Activated CD8-positive, alpha-beta memory T cell treated with anti-CD3 and anti-CD28 coated beads, Interleukin-2, amount 50 U/mL, for 4 hours (primary cell): Measurements from ENCODE around the gene STIM2.
"Not testable (repeated sequence)": the region's sequence is repeated elsewhere in the genome, so short reads cannot be mapped to it uniquely, and the experiment has no call there.

ENCODE experiments used
- DNase-seq: peaks from one replicate; pipeline ENCODE4 v3.0.0-alpha.2; 2020

Gene STIM2

GRCh38 chr4:26870576-26871262 is 10.1 kb downstream of the STIM2 start:
- DNase-seq, result no peak

GRCh38 chr4:26871611-26872010 is 11.0 kb downstream of the STIM2 start:
- DNase-seq, result no peak

DNA sequence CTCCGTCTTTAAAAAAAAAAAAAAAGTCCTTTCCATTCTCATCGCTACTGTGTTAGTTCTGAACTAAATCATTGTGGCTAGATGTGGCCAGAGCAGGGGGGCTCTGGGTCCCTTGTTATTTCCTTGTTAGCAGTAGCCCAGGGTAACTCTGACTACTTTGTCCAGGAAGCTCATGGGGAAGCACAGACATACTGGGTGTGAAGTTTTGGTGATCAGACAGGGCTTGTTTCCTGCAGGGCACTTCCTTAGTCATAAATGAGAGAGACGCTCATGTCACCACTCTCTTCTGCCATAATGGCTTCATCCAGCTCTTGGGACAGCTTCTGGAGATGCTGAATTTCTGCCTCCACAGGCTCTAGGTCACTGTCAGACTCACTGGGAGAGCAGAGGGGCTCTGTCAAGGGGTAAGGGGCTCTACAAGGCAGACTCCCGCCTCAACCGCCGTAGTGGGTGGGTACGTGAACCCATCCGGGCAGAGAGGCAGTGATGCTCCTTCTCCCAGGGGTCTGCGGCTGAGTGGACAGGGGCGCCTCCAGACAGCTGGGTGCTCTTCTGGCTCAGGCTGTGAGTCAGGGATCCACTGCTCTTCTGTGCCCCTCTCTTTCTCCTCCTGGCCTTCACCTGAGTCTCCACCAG is 12.9 kb downstream of the STIM2 start:
- peak; percentile 45 for DNase-seq

- DNase-seq, result no peak
Observed at GRCh38 chr4:26874110-26874509, 13.5 kb downstream of the STIM2 start.

DNA sequence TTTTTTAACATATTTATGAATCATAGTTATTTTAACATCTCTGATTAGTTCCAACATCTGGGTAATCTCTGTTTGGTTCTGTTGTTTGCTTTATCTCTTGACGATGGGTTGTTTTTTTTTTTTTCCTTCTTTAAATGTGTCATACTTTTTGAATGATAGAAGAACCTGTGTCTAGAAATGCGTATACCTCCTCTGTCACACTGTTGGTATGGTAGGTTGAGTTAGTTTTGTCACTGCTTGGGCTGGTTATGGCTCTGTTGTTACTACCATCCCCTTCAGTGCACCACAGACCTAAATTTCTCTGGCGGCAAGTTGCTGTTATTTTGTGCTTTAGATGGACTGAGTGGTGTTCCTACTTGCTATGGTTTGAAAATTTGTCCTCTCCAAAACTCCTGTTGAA is 16.8 kb downstream of the STIM2 start:
- no peak for DNase-seq

GRCh38 chr4:26877961-26878360 is 17.3 kb downstream of the STIM2 start:
- DNase-seq, result no peak

GRCh38 chr4:26878794-26879391 is 18.3 kb downstream of the STIM2 start:
- no peak for DNase-seq

DNA sequence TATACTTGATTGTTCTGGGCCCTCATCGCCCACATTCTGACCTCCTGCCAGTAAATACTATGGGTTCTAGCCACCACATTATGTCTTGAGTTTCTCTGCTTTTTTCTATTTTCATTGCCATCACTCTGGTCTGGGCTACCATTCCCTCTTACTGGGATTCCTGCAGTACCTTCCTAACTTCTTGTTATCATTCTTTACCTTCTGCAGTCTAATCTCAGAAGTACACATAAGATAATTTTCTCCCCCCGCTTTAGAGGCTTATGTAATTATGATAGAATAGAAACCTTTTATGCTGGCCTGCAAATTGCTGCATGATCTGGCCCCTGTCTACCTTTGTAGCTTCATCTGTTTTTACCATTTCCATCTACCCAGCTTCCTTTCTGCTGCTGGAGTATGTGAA is 19.2 kb downstream of the STIM2 start:
- no peak for DNase-seq

DNA sequence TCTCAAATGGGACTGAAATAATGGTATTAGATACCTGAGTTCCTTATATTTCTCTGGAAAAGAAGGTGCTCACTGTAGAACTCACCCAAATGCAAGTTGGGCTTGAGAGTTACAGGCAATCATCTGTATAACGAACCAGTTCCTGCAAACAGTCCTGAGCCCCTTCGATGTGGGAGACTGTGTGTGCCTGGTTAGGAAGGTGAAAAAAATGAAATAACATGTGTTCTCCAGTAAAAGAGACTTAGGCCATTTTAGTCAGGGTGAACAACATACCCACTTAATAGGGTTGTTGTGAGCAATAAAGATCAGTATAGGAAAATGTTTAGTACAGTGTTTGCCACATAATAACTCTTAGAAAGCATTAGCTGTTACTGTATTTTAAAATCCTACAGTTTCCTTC is 23.4 kb downstream of the STIM2 start:
- no peak for DNase-seq

DNA sequence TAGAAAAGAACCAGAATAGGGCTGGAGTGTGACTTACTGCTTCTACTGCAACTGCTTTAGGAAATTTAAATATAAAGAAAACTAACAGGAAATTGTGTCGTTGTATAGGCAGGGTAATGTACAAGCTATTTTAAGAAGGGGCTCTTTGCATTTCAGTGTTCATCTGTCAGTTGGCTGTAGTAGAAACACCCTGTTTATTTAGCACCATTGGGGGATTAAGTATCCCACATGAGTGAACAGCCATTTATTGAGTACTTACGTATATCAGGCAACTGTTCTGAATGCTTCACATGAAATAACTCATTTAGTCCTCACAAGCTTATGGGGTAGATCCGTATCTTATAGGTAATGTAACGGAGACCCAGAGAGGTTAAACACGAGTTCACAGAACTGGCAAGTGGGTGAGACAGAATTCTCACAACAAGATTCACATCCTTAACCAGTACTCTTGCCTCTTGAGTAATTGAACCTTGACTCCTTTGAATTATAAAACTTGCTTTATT is 23.9 kb downstream of the STIM2 start:
- no peak for DNase-seq

DNA sequence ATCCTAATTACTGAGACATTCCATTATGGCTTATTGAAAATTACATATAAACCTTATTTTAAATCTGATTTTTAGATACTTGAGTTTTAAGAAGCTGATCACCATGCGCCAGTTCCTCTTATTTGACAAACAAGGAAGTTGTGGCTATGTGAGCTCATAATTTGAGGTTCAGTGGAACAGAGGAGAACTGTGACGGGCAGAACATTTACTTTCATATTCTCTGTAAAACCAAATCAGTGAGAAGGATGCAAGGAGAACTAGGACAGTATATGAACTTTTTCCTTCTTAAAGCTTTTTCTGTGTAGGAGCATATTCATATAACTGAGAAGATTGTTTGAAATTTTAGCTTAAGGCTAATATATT is 25.3 kb downstream of the STIM2 start:
- no peak for DNase-seq

DNA sequence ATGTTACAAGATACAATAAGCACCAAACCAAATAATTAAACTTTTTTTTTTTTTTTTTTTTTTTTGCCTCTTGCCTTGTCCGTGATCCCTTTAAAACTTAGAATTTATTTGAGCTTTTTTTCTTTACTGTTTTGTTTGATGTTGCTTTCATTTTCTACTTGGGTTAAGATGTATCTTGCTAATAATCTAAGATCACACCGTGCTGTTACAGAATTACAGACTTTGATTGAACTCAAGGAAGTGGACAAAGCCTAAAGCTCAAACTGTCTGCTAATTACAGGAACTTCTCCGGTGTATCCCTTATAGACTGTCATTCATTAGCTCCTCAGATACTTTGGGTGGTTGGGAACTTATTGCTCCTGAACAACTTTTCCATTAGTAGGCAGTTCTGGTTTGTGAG is 26.5 kb downstream of the STIM2 start:
- DNase-seq, result no peak

GRCh38 chr4:26887809-26888208 is 27.2 kb downstream of the STIM2 start:
- DNase-seq, result no peak

DNA sequence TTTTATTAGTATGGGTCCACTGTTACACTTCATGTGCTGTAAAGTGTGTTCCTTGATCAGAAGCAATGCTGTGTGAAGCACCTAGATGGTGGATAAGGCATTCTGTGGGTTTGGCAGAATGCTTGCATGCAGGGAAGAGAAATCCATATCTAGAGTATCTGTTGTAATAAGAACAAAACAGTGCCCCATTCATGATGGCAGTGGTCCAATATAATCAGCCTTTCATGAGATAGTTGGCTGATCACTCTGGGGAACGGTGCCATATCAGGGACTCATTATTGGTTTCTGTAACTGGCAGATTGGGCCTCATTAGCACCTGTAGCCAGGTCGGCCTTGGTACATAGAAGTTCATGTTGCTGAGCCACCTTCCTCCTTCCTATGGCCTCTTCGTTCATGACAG is 28.7 kb downstream of the STIM2 start:
- no peak for DNase-seq

DNA sequence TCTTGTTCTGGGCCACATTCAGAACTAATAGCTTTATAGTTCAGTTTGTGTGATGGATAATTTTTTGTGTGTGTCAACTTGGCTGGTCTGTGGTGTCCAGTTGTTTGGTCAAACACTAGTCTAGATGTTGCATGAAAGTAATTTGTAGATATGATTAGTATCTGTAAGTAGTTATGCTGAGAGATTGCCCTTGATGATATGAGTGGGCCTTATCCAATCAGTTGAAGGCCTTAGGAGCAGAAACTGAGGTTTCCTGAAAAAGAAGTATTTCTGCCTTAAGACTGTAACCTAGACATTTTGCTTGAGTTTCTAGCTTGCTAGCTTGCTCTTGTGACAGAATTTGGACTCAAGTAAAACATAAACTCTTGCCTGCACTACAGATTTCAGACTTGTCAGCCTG is 30.4 kb downstream of the STIM2 start:
- no peak for DNase-seq

DNA sequence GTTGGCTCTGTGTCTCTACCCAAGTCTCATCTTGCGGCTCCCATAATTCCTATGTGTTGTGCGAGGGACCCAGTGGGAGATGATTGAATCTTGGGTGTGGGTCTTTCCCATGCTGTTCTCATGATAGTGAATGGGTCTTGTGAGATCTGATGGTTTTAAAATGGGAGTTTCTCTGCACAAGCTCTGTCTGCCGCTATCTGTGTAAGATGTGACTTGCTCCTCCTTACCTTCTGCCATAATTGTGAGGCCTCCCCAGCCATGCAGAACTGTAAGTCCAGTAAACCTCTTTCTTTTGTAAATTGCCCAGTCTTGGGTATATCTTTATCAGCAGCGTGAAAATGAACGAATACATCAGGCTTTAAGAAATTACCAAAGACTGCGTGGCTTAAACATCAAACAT is 31.2 kb downstream of the STIM2 start:
- DNase-seq, result no peak

GRCh38 chr4:26892480-26893150 is 32.0 kb downstream of the STIM2 start:
- no peak for DNase-seq

GRCh38 chr4:26893491-26893890 is 32.9 kb downstream of the STIM2 start:
- DNase-seq, result no peak

DNA sequence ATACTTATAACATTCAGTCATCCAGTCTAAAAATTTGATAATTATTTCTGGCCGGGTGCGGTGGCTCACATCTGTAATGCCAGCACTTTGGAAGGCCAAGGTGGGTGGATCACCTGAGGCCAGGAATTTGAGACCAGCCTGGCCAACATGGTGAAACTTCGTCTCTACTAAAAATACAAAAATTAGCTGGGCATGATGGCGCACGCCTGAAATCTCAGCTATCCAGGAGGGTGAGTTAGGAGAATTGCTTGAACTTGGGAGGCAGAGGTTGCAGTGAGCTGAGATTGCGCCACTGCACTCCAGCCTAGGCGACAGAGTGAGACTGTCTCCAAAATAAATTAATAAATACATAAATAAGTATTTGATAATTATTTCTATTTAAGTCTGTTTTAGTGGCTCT is 34.2 kb downstream of the STIM2 start:
- DNase-seq, result not testable (repeated sequence)

GRCh38 chr4:26896636-26897035 is 36.0 kb downstream of the STIM2 start:
- DNase-seq, result no peak

DNA sequence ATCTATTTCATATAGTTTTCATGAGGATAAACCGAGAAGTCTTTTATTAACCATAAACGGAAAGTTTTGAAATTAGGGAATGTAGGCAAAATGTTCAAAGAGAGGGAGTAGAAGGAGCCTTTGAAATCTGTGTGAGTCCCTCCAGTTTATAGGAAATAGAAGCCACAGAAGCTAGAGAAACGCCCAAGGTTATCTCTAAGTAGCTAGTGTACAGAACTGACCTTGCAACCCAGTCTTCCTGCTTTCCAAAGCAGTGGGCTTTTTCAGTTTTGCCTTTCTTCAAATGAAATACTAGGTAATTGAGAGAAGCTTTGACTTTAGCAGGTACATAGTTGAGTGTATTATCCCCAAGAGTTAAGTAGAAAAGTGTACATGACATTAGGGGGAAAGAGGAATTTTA is 39.4 kb downstream of the STIM2 start:
- DNase-seq, result no peak

DNA sequence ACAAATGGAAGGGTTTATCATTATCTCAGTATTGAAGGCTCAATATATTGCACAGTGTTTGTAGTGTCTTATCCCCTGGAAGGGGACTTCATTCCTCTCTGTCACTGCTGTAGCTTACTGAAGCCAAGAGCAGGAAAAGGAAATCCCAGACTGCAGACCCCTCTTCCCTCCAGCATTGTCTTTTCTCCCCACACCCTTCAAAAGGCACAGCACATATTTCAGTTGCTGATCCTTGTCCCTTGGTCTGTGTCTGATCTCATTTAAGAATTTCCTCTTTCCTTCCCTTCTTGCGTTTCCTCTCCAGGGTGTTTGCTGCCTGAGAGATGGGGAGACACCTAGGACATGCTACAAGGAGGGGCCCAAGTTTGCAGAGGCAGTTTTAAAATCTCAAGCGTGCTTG is 40.1 kb downstream of the STIM2 start:
- DNase-seq, result no peak

GRCh38 chr4:26905172-26905571 is 44.5 kb downstream of the STIM2 start:
- no peak for DNase-seq
